ENCODE measurements around the gene TMEM143. TPM values are rescaled to one million over a fixed set of nuclear protein-coding genes. Genes with fewer than 3 reads are reported as not detected.

TMEM143 gene
- polyA plus RNA-seq, 3 donors = 1.7 to 11.9 (median 2.1) TPM

GRCh38 chr19:48361912-48362311 is 1.8 kb downstream of the TMEM143 start:
- H3K36me3 ChIP-seq (replicated peaks in 1 of 2; ENCODE audit: control insufficient read depth in 1 of 2, insufficient read depth in 2 of 2, low read length in 2 of 2) = no peaks in the 10 kb centered on the region
- H3K9me3 ChIP-seq (replicated peaks in 1 of 2; ENCODE audit: control insufficient read depth in 1 of 2, insufficient read depth in 1 of 2, low read length in 2 of 2) = no peaks in the 10 kb centered on the region
- no peaks in the 10 kb centered on the region for H3K79me2 ChIP-seq (ENCODE audit: insufficient read depth, low read length)
- H3K9ac ChIP-seq (ENCODE audit: insufficient read depth, low read length, poor library complexity, severe bottlenecking) = no peak overlapping the region
- 100% methylated on average over 1 of the region's 3 CpGs for WGBS (ENCODE audit: insufficient coverage)
- DNase-seq = no peak
- peaks cover 9% of the 10 kb centered on the region for H3K4me1 Mint-ChIP-seq
- peaks cover 14 to 25% of the 10 kb centered on the region in 2 donors for H3K36me3 Mint-ChIP-seq
- H3K4me3 ChIP-seq (replicated peaks in 1 of 3; ENCODE audit: low read depth in 2 of 3, low read length in 3 of 3) = no peak overlapping the region
- no peaks in the 10 kb centered on the region for H4K20me1 ChIP-seq (ENCODE audit: insufficient read depth, low read length)
- no peaks in the 10 kb centered on the region for H3K27me3 ChIP-seq (ENCODE audit: control insufficient read depth in 2 of 2, insufficient read depth in 2 of 2, low read length in 2 of 2)
- H3K27ac Mint-ChIP-seq = peak overlapping the region in 2 of 7 donors; percentile 20 to 54
- intact Hi-C loops (cut with micrococcal nuclease) = no loop called here
- H3K4me3 Mint-ChIP-seq = no peak overlapping the region
- peaks cover 0 to 1% (median 0%) of the 10 kb centered on the region in 3 donors for H3K27me3 Mint-ChIP-seq (ENCODE audit: low read depth in 3 of 3)
- TF ChIP-seq CTCF (IDR thresholded peaks at IDR 0.05) = no peak
- H2AFZ ChIP-seq (ENCODE audit: insufficient read depth, low read depth, low read length, poor library complexity, severe bottlenecking) = no peak overlapping the region
- H3K27ac ChIP-seq (ENCODE audit: low read depth in 1 of 2, low read length in 2 of 2) = no peak overlapping the region
- H3K9me3 Mint-ChIP-seq = no peaks in the 10 kb centered on the region
- H3K4me1 ChIP-seq (ENCODE audit: control insufficient read depth in 1 of 2, insufficient read depth in 2 of 2, low read length in 2 of 2) = peaks cover 18 to 19% of the 10 kb centered on the region in 2 donors
- no peak overlapping the region for H3K4me2 ChIP-seq (replicated peaks; ENCODE audit: extremely low read depth, low read length, poor library complexity, severe bottlenecking)

GRCh38 chr19:48359123-48359522 is 4.6 kb downstream of the TMEM143 start:
- Mint-ChIP-seq H3K27me3 (ENCODE audit: low read depth in 3 of 3) (peaks cover 0 to 1% (median 1%) of the 10 kb centered on the region in 3 donors), H3K36me3 (peaks cover 14 to 29% of the 10 kb centered on the region in 2 donors), H3K4me3 (no peak overlapping the region), H3K9me3 (peaks cover 0 to 3% (median 0%) of the 10 kb centered on the region in 7 donors), H3K4me1 (peaks cover 3% of the 10 kb centered on the region), H3K27ac (peak overlapping the region in 1 of 7 donors; percentile 30)
- Histone ChIP-seq H3K4me1 (ENCODE audit: control insufficient read depth in 1 of 2, insufficient read depth in 2 of 2, low read length in 2 of 2) (peaks cover 10 to 11% of the 10 kb centered on the region in 2 donors), H3K4me2 (replicated peaks; ENCODE audit: extremely low read depth, low read length, poor library complexity, severe bottlenecking) (no peak overlapping the region), H3K36me3 (replicated peaks in 1 of 2; ENCODE audit: control insufficient read depth in 1 of 2, insufficient read depth in 2 of 2, low read length in 2 of 2) (no peaks in the 10 kb centered on the region), H2AFZ (ENCODE audit: insufficient read depth, low read depth, low read length, poor library complexity, severe bottlenecking) (no peak overlapping the region), H3K4me3 (replicated peaks in 1 of 3; ENCODE audit: low read depth in 2 of 3, low read length in 3 of 3) (no peak overlapping the region), H3K27ac (ENCODE audit: low read depth in 1 of 2, low read length in 2 of 2) (no peak overlapping the region), H4K20me1 (ENCODE audit: insufficient read depth, low read length) (no peaks in the 10 kb centered on the region), H3K27me3 (ENCODE audit: control insufficient read depth in 2 of 2, insufficient read depth in 2 of 2, low read length in 2 of 2) (no peaks in the 10 kb centered on the region), H3K79me2 (ENCODE audit: insufficient read depth, low read length) (no peaks in the 10 kb centered on the region), H3K9me3 (replicated peaks in 1 of 2; ENCODE audit: control insufficient read depth in 1 of 2, insufficient read depth in 1 of 2, low read length in 2 of 2) (no peaks in the 10 kb centered on the region), H3K9ac (ENCODE audit: insufficient read depth, low read length, poor library complexity, severe bottlenecking) (no peak overlapping the region)
- 84% methylated on average over 4 of the region's 5 CpGs for WGBS (ENCODE audit: insufficient coverage)
- no peak for TF ChIP-seq CTCF (IDR thresholded peaks at IDR 0.05)
- intact Hi-C loops (cut with micrococcal nuclease) = no loop called here
- no peak for DNase-seq

All from CD14-positive monocyte (primary cell).